Fibroblast of pulmonary artery (primary cell): Measurements from ENCODE around the gene SLC10A7.

Experiments
- DNase-seq: peaks from one replicate; pipeline ENCODE4 v3.0.0-alpha.2; 2010; ENCODE audit warnings: low read depth
- H3K4me3 ChIP-seq: replicated peaks from 2 replicates; pipeline ENCODE4 v1.5.1; 2011; ENCODE audit warnings: low read depth, mild to moderate bottlenecking, control low read depth, low read length, moderate library complexity
- TF ChIP-seq, protein P1 (sequence below): IDR thresholded peaks from 2 replicates; pipeline ENCODE4 v1.5.1; 2011; ENCODE audit warnings: mild to moderate bottlenecking, control low read depth, low read length, inconsistent platforms; ENCODE audit errors: missing control alignments

The SLC10A7 gene

DNA sequence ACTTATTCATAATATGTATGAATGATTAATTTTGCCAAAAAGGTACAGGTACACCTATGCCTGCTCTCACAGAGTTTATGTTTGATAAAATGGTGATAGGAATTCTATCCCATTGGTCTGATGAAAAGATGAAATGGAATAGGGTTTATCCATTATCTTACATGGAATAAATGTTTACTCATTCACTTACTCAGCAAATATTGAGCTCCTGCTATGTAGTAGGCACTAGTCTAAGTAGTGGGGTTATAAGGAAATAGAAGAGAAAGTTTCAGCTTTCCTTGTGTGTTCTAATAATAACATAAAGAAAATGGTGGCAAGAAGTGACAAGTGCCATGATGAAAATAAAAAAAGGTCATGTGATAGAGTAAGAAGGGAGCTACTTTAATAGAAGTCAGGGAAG, 12.4 kb upstream of the SLC10A7 start:
- DNase-seq: no peak
- TF ChIP-seq, protein P1, sequence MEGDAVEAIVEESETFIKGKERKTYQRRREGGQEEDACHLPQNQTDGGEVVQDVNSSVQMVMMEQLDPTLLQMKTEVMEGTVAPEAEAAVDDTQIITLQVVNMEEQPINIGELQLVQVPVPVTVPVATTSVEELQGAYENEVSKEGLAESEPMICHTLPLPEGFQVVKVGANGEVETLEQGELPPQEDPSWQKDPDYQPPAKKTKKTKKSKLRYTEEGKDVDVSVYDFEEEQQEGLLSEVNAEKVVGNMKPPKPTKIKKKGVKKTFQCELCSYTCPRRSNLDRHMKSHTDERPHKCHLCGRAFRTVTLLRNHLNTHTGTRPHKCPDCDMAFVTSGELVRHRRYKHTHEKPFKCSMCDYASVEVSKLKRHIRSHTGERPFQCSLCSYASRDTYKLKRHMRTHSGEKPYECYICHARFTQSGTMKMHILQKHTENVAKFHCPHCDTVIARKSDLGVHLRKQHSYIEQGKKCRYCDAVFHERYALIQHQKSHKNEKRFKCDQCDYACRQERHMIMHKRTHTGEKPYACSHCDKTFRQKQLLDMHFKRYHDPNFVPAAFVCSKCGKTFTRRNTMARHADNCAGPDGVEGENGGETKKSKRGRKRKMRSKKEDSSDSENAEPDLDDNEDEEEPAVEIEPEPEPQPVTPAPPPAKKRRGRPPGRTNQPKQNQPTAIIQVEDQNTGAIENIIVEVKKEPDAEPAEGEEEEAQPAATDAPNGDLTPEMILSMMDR: no peak

DNA sequence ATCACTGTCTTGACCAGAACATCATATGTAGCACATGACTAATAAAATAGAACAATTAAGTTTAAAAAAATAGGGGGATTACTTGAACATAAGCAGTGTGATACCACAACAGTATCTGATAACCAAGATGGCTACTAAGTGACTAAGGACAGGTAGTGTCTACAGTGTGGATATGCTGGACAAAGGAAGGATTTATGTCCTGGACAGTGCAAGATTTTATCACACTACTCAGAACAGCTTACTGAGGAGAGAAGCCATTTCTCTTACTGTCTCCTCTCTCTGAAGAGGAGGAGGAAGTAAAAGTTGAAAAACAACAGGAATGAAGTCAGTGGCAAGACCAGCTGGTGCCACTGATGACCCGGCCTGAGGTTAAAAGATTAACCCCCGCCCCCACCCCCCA, 4.0 kb upstream of the SLC10A7 start:
- TF ChIP-seq, protein P1: no peak
- no peak overlapping the region for H3K4me3 ChIP-seq
- no peak for DNase-seq

More for the DNA sequence above, 12.4 kb upstream of the SLC10A7 start:
- no peak overlapping the region for H3K4me3 ChIP-seq

GRCh38 chr4:146524663-146525062, 2.9 kb upstream of the SLC10A7 start:
- no peak for DNase-seq
- no peak overlapping the region for H3K4me3 ChIP-seq
- TF ChIP-seq, protein P1: no peak

DNA sequence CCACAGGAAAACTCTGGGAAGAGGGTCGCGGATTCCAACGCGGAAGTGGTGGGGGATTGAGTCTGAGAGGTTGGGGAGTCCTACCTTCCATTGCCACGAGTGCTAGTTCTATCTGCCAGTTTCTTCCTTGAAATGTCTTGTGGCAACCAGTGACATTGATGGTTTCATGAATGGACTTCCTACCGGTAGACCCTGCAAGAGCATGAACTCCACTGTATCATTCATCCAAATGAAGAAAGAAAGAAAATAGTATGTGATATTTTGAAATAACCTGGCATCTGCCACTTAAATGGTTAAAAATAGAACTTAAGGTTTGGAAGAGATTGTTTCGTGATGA, 1.1 kb upstream of the SLC10A7 start:
- DNase-seq: peak; percentile 13
- peak overlapping the region; percentile 93 for H3K4me3 ChIP-seq
- TF ChIP-seq, protein P1: no peak

DNA sequence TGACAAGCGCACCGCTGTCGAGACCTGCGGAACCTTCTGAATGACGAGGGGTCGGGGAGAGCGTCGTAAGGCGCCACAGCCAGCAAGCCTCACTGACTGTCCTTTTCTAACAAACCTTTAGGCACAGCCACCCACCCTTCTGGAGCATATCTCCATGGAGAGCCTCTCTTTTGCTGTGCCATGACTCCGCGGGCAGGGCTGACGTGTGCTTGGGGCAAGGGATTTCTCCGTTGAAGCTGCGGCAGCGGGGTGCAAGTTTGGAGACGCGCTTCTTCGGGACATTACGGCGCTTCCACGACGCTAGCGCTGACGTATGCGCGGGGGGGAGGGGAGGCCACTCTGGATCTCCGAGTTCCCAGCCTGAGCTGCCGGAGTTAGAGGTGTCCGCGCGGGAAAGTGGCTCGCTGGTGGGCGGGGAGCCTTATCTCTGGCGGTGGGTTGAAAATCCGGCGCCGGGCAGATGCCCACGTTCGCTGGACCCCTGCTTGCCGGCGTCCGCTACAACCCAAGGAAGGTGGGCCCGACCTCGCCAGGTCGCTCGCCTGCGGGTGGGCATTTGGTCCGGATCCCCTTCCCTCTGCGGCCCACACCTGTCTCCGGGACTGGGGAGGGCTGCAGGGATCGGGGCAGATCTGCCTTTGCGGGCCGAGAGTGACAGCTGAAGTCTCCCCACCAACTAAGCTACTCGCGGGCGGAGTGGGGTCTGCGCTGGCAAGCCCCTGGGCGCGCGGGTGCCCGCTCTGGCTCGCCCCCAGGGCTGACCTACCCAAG, 543 bp upstream of the SLC10A7 start:
- TF ChIP-seq, protein P1: no peak
- H3K4me3 ChIP-seq: peak overlapping the region; percentile 93
- DNase-seq: peak; percentile 86

DNA sequence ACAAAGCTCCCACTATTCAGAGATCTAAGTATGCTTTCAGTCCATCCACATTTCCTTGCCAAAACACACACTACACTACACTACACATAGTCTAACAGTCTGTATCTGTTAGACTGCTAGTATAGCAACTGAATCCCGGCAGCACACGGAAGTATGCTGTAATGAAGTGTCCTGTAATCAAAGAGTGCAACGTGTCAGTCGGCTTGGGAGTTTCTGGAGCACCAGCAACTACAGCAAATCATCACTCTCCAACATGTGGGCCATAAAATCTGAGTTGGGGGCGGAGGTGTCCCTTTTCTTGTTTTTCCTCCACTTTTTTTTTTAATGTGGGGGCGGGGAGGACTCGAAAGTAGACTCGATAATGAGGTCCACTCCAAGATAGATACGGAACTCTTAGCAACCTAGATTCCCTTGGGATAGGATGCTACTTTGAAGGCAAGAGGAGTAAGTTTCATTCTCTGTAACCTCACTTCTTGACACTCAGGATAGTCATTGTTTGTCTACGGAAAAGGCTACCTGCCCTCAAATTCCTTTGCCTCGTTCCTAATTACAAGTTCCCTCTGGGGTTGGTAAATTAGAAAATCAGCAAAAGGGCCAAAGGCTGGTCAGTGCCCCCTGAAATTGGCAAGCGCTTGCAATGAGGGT, 722 bp downstream of the SLC10A7 start:
- DNase-seq: peak; percentile 65

More for the DNA sequence above, 722 bp downstream of the SLC10A7 start:
- H3K4me3 ChIP-seq: peak overlapping the region; percentile 93
- TF ChIP-seq, protein P1: no peak
